B cell (primary cell): Measurements from ENCODE around the gene CDH12. TPM values are rescaled to one million over a fixed set of nuclear protein-coding genes. Genes with fewer than 3 reads are reported as not detected.

Experiments used
- ATAC-seq: fragments of 200-7000 bp; cut with Tn5 transposase; one replicate; pipeline ENCODE4 v1.10.0; 2021; ENCODE audit warnings: low read depth, mild to moderate bottlenecking, moderate number of reproducible peaks, moderate library complexity
- CTCF ChIA-PET: fragments of 350-600 bp; sonication (Branson Sonifier 250); formaldehyde crosslinking; loops from one replicate; lab custom pipeline; 2021; ENCODE audit warnings: antibody characterized with exemption, inconsistent platforms; lab: Charles Lee
- POLR2A ChIA-PET: fragments of 350-600 bp; sonication (Branson Sonifier 250); formaldehyde crosslinking; loops from one replicate; lab custom pipeline; 2021; ENCODE audit warnings: antibody characterized with exemption; lab: Charles Lee
- DNase-seq: peaks from one replicate; pipeline ENCODE4 v3.0.0; 2013
- H2AFZ ChIP-seq: 2 replicates; pipeline ENCODE4 v1.6.1; 2012; ENCODE audit warnings: mild to moderate bottlenecking, low read depth, low read length; ENCODE audit not compliant: insufficient read depth, poor library complexity, severe bottlenecking
- H3K27ac ChIP-seq, 2 donors: 1 replicate in 1 of 2; 2 replicates in 1 of 2; pipeline ENCODE4 v1.5.1; 2012 to 2013; ENCODE audit warnings: low read length in 2 of 2, mild to moderate bottlenecking in 2 of 2, moderate library complexity in 1 of 2
- H3K27me3 ChIP-seq, 4 experiments: fragments of 200-600 bp in 1 of 4; sonication (generic) in 1 of 4; replicated peaks in 1 of 4; 1 replicate in 2 of 4; 2 replicates in 2 of 4; pipeline versions ENCODE4 v1.6.1 to v1.7.0; 2013 to 2016; ENCODE audit warnings: low read length in 3 of 4, mild to moderate bottlenecking in 2 of 4, mixed read lengths in 1 of 4, moderate library complexity in 1 of 4; ENCODE audit not compliant: insufficient read depth in 4 of 4, control insufficient read depth in 3 of 4; ENCODE audit errors: control extremely low read depth in 1 of 4
- H3K36me3 ChIP-seq, 2 experiments: replicated peaks in 1 of 2; 1 replicate in 1 of 2; 2 replicates in 1 of 2; pipeline versions ENCODE4 v1.6.1 to v1.7.1; 2013; ENCODE audit warnings: low read length in 1 of 2; ENCODE audit not compliant: insufficient read depth in 2 of 2, control insufficient read depth in 1 of 2; ENCODE audit errors: control extremely low read depth in 1 of 2, extremely low read depth in 1 of 2
- H3K4me1 ChIP-seq, 2 donors: fragments of 200-600 bp in 1 of 2; sonication (generic) in 1 of 2; 1 replicate in 1 of 2; 2 replicates in 1 of 2; pipeline versions ENCODE4 v1.5.1 to v1.6.1; 2013 to 2017; ENCODE audit warnings: low read length in 2 of 2; ENCODE audit not compliant: control insufficient read depth in 2 of 2, insufficient read depth in 2 of 2
- H3K4me2 ChIP-seq: replicated peaks from 2 replicates; pipeline ENCODE3; 2012; ENCODE audit warnings: mild to moderate bottlenecking, low read depth, low read length; ENCODE audit not compliant: poor library complexity, severe bottlenecking
- H3K4me3 ChIP-seq, 5 experiments: fragments of 200-600 bp in 1 of 5; sonication (generic) in 1 of 5; 1 replicate in 3 of 5; 2 replicates in 2 of 5; pipeline versions ENCODE4 v1.5.1 to v1.7.0; 2011 to 2016; ENCODE audit warnings: low read length in 4 of 5, mild to moderate bottlenecking in 4 of 5, low read depth in 2 of 5, control low read depth in 1 of 5, moderate library complexity in 1 of 5; ENCODE audit not compliant: insufficient read depth in 1 of 5; ENCODE audit errors: control extremely low read depth in 1 of 5, extremely low read depth in 1 of 5
- H3K79me2 ChIP-seq: fragments of 200-600 bp; sonication (generic); one replicate; pipeline ENCODE4 v1.6.0; 2016; ENCODE audit warnings: low read length; ENCODE audit not compliant: control insufficient read depth, insufficient read depth
- H3K9ac ChIP-seq: fragments of 200-600 bp; sonication (generic); 2 replicates; pipeline ENCODE4 v1.6.1; 2017; ENCODE audit warnings: mild to moderate bottlenecking, low read length, moderate library complexity
- H3K9me3 ChIP-seq, 3 donors: one replicate each; pipeline versions ENCODE4 v1.6.1 to v1.7.1; 2013; ENCODE audit warnings: low read length in 2 of 3; ENCODE audit not compliant: control insufficient read depth in 2 of 3, insufficient read depth in 1 of 3; ENCODE audit errors: control extremely low read depth in 1 of 3
- H4K20me1 ChIP-seq: 2 replicates; pipeline ENCODE4 v1.6.0; 2012; ENCODE audit warnings: mild to moderate bottlenecking, low read length; ENCODE audit not compliant: insufficient read depth, control insufficient read depth, poor library complexity, severe bottlenecking
- H3K27ac Mint-ChIP-seq: one replicate; pipeline ENCODE4 v1.8.0; 2021; ENCODE audit warnings: mixed read lengths
- H3K27me3 Mint-ChIP-seq: one replicate; pipeline ENCODE4 v1.8.0; 2021; ENCODE audit warnings: mixed read lengths
- H3K4me1 Mint-ChIP-seq: one replicate; pipeline ENCODE4 v1.8.0; 2021; ENCODE audit warnings: mixed read lengths
- H3K4me3 Mint-ChIP-seq: one replicate; pipeline ENCODE4 v1.8.0; 2021; ENCODE audit warnings: mixed read lengths
- H3K9me3 Mint-ChIP-seq: one replicate; pipeline ENCODE4 v1.8.0; 2022; ENCODE audit warnings: mixed read lengths; ENCODE audit not compliant: insufficient read depth
- EZH2 ChIP-seq: IDR thresholded peaks from 2 replicates; pipeline ENCODE4 v1.6.1; 2012; ENCODE audit warnings: borderline replicate concordance, low read depth, mild to moderate bottlenecking, moderate library complexity, low read length; ENCODE audit not compliant: insufficient read depth, poor library complexity, severe bottlenecking
- WGBS: methylation state at CpG from one replicate; pipeline ENCODE4 v1.1.5; 2013; ENCODE audit warnings: missing lambda C conversion rate; ENCODE audit not compliant: insufficient coverage; 5-methylcytosine and 5-hydroxymethylcytosine counted together
- intact Hi-C: fragments of 100-400 bp; cut with micrococcal nuclease; formaldehyde crosslinking; loops from one replicate; pipeline ENCODE4 v1.10.0; 2022
- polyA plus RNA-seq: library from polyadenylated mRNA; depleted of rRNA; stranded (reverse); fragments of >200 nt; gene quantifications from 2 replicates; pipeline ENCODE4 v1.2.3, GENCODE V29; 2012
- total RNA-seq, 2 donors: library from RNA; stranded (reverse); fragments of 120-200 nt in 1 of 2; gene quantifications; 1 replicate in 1 of 2; 2 replicates in 1 of 2; pipeline versions ENCODE4 v1.2.3 to v1.2.4, GENCODE V29; 2013 to 2022
- TF ChIP-seq, protein P1 (sequence below): fragments of 200-600 bp; IDR thresholded peaks from one replicate; pipeline ENCODE4 v1.8.0; 2022; ENCODE audit warnings: antibody characterized with exemption, mild to moderate bottlenecking

Gene CDH12
- total and polyA plus RNA-seq, 2 donors (not counting 1 experiment from before 2014, with no cell fraction given) = not detected

DNA sequence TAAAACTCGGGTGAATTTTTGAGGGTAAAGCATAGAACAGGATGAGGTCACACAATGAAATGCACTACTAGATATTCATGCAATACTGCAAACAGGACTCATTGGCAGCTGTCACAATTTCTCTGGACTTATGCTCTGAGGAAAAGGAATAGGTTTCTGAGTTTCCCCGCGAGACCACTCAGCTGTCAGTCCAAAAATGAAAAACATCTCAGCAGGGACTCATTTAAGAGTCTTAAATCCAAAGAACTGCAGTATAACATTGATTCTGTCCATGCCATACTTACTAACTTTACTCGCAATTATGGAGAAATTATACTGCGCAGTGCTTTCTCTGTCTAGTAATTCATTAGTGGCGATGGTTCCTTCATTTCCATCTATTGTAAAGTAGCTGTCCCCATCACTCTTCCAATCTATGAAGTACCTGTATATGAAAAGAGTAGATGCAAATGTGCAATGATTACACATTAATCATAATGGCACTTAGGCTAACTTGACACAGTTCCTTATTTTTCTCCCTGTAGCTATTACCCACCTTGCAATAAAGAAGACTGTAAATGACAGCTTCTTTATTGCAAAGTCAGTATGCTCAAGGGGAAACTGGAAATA lies 1070.0 kb downstream of the CDH12 start:
- Histone ChIP-seq H3K9me3 (no peaks in the 10 kb centered on the region), H2AFZ (no peak overlapping the region), H3K36me3 (no peaks in the 10 kb centered on the region), H3K4me3 (no peak overlapping the region), H3K27me3 (no peaks in the 10 kb centered on the region), H3K9ac (no peak overlapping the region), H4K20me1 (no peaks in the 10 kb centered on the region), H3K27ac (no peak overlapping the region), H3K4me2 (no peak overlapping the region), H3K79me2 (no peaks in the 10 kb centered on the region), H3K4me1 (no peaks in the 10 kb centered on the region)
- no peak for TF ChIP-seq EZH2
- TF ChIP-seq, protein P1, sequence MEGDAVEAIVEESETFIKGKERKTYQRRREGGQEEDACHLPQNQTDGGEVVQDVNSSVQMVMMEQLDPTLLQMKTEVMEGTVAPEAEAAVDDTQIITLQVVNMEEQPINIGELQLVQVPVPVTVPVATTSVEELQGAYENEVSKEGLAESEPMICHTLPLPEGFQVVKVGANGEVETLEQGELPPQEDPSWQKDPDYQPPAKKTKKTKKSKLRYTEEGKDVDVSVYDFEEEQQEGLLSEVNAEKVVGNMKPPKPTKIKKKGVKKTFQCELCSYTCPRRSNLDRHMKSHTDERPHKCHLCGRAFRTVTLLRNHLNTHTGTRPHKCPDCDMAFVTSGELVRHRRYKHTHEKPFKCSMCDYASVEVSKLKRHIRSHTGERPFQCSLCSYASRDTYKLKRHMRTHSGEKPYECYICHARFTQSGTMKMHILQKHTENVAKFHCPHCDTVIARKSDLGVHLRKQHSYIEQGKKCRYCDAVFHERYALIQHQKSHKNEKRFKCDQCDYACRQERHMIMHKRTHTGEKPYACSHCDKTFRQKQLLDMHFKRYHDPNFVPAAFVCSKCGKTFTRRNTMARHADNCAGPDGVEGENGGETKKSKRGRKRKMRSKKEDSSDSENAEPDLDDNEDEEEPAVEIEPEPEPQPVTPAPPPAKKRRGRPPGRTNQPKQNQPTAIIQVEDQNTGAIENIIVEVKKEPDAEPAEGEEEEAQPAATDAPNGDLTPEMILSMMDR = no peak
- ATAC-seq (no peak), DNase-seq (no peak)
- Mint-ChIP-seq H3K9me3 (no peaks in the 10 kb centered on the region), H3K4me3 (no peak overlapping the region), H3K27ac (no peak overlapping the region), H3K27me3 (no peaks in the 10 kb centered on the region), H3K4me1 (no peaks in the 10 kb centered on the region)
- intact Hi-C loops = no loop called here
- WGBS = 89% methylated on average over 3 of the region's 6 CpGs
- ChIA-PET POLR2A (no interaction called here), CTCF (no interaction called here)

DNA sequence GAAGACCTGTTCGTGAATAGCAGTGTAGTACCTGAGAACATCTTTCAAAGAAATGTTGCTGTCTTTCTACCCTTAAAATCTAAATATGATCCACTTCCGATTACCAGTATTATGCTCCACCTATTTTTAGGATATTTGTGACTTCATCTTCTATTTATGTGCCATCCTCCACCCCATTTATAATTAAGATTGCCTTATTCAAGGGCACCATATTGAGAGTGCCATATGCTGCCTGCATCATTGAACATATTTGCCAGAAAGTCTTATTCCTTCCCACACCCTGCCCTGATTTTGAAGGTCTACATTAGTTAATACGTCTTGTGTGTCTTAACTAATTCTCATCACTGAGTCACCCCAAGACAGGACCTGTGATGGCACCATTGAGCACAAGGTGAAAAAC lies 1076.7 kb downstream of the CDH12 start:
- intact Hi-C loops = no loop called here
- Mint-ChIP-seq H3K4me3 (no peak overlapping the region), H3K27me3 (no peaks in the 10 kb centered on the region), H3K27ac (no peak overlapping the region), H3K4me1 (no peaks in the 10 kb centered on the region), H3K9me3 (no peaks in the 10 kb centered on the region)
- DNase-seq = no peak
- Histone ChIP-seq H3K4me1 (no peaks in the 10 kb centered on the region), H3K4me2 (no peak overlapping the region), H3K9me3 (no peaks in the 10 kb centered on the region), H2AFZ (no peak overlapping the region), H3K27me3 (no peaks in the 10 kb centered on the region), H3K36me3 (no peaks in the 10 kb centered on the region), H3K27ac (no peak overlapping the region), H3K9ac (no peak overlapping the region), H4K20me1 (no peaks in the 10 kb centered on the region), H3K4me3 (no peak overlapping the region), H3K79me2 (no peaks in the 10 kb centered on the region)
- 100% methylated on average over 1 of the region's 3 CpGs for WGBS
- POLR2A ChIA-PET = no interaction called here
- CTCF ChIA-PET = interaction anchor here (0.7 kb wide), 1 partner anchor 26 kb away, joined by 3 read pairs; no protein-coding TSS in a partner anchor
- no peak for ATAC-seq
- TF ChIP-seq, protein P1 = no peak
- no peak for TF ChIP-seq EZH2
